SK-N-SH (cell line): Measurements from ENCODE around the gene AKR1C4. TPM values are rescaled to one million over a fixed set of nuclear protein-coding genes. Genes with fewer than 3 reads are reported as not detected.
"Not testable (repeated sequence)": the region's sequence is repeated elsewhere in the genome, so short reads cannot be mapped to it uniquely, and the experiment has no call there.

Experiments used
- CTCF ChIA-PET: fragments of 300-600, 350-600 bp; formaldehyde crosslinking; extraction: SDS; loops from one replicate; lab custom pipeline; 2021; lab: Yijun Ruan, JAX
- POLR2A ChIA-PET: fragments of 350-600 bp; sonication (Branson Sonifier 250); formaldehyde crosslinking; extraction: SDS; loops from one replicate; lab custom pipeline; 2020; ENCODE audit warnings: antibody characterized with exemption, inconsistent platforms; lab: Yijun Ruan, JAX
- DNase-seq: peaks from one replicate; pipeline ENCODE4 v3.0.0; 2012
- H2AFZ ChIP-seq: fragments of 200-600 bp; sonication (generic); 2 replicates; pipeline ENCODE4 v1.8.1; 2016; ENCODE audit warnings: antibody characterized with exemption, mild to moderate bottlenecking, low read depth
- H3F3A ChIP-seq: fragments of 200-600 bp; sonication (generic); replicated peaks from 2 replicates; pipeline ENCODE3; 2016; ENCODE audit warnings: antibody characterized with exemption, mild to moderate bottlenecking; ENCODE audit not compliant: insufficient read depth
- H3K27ac ChIP-seq, 2 experiments: fragments of 200-500 bp in 1 of 2; fragments of 200-600 bp in 1 of 2; sonication (Bioruptor generic) in 1 of 2; sonication (generic), shearing (Covaris generic) in 1 of 2; 2 replicates each; pipeline versions ENCODE4 v1.5.1 to v1.6.1; 2014 to 2016; ENCODE audit warnings: low read depth in 2 of 2, inconsistent platforms in 1 of 2, low read length in 1 of 2, mild to moderate bottlenecking in 1 of 2, mixed read lengths in 1 of 2
- H3K27me3 ChIP-seq: fragments of 200-600 bp; sonication (generic), shearing (Covaris generic); 2 replicates; pipeline ENCODE4 v1.6.1; 2016; ENCODE audit warnings: mixed run types; ENCODE audit not compliant: insufficient read depth
- H3K36me3 ChIP-seq, 2 experiments: fragments of 200-500 bp in 1 of 2; fragments of 200-600 bp in 1 of 2; sonication (Bioruptor generic) in 1 of 2; sonication (generic) in 1 of 2; replicated peaks in 1 of 2; 2 replicates each; pipeline versions ENCODE3 to v1.5.1; 2014 to 2016; ENCODE audit warnings: low read length in 1 of 2, mild to moderate bottlenecking in 1 of 2; ENCODE audit not compliant: insufficient read depth in 2 of 2, control insufficient read depth in 1 of 2
- H3K4me1 ChIP-seq, 2 experiments: fragments of 200-500 bp in 1 of 2; fragments of 200-600 bp in 1 of 2; sonication (Bioruptor generic) in 1 of 2; sonication (generic), shearing (Covaris generic) in 1 of 2; 2 replicates each; pipeline versions ENCODE4 v1.5.1 to v1.6.1; 2014 to 2016; ENCODE audit warnings: low read depth in 1 of 2, low read length in 1 of 2, mixed run types in 1 of 2; ENCODE audit not compliant: insufficient read depth in 2 of 2, control insufficient read depth in 1 of 2
- H3K4me2 ChIP-seq: fragments of 200-600 bp; sonication (generic), shearing (Covaris generic); 2 replicates; pipeline ENCODE4 v1.6.1; 2017; ENCODE audit warnings: mixed run types
- H3K4me3 ChIP-seq, 2 experiments: fragments of 200-500 bp in 1 of 2; fragments of 200-600 bp in 1 of 2; sonication (Bioruptor generic) in 1 of 2; sonication (generic), shearing (Covaris generic) in 1 of 2; 2 replicates each; pipeline versions ENCODE4 v1.5.1 to v1.8.1; 2014 to 2016; ENCODE audit warnings: low read depth in 2 of 2, inconsistent platforms in 1 of 2, low read length in 1 of 2, mild to moderate bottlenecking in 1 of 2, mixed read lengths in 1 of 2, moderate library complexity in 1 of 2
- H3K79me2 ChIP-seq: fragments of 200-600 bp; sonication (generic); 2 replicates; pipeline ENCODE4 v1.8.1; 2017; ENCODE audit warnings: mild to moderate bottlenecking; ENCODE audit not compliant: insufficient read depth
- H3K9ac ChIP-seq: fragments of 200-600 bp; sonication (generic); 2 replicates; pipeline ENCODE4 v1.6.1; 2017; ENCODE audit warnings: mixed run types
- H3K9me2 ChIP-seq: fragments of 200-600 bp; sonication (generic); 2 replicates; pipeline ENCODE4 v1.6.1; 2017; ENCODE audit warnings: mixed run types
- H3K9me3 ChIP-seq: fragments of 200-600 bp; sonication (generic); 2 replicates; pipeline ENCODE4 v1.6.1; 2017; ENCODE audit warnings: mixed run types, mild to moderate bottlenecking, moderate library complexity
- H4K20me1 ChIP-seq: fragments of 200-600 bp; sonication (generic); 2 replicates; pipeline ENCODE4 v1.6.1; 2017; ENCODE audit warnings: mild to moderate bottlenecking, mixed run types; ENCODE audit not compliant: insufficient read depth
- FOSL2 ChIP-seq: IDR thresholded peaks from 2 replicates; pipeline ENCODE4 v1.4.0; 2012; ENCODE audit warnings: low read depth, mild to moderate bottlenecking, moderate library complexity, borderline replicate concordance
- MEF2A ChIP-seq: IDR thresholded peaks from 2 replicates; pipeline ENCODE4 v1.4.0; 2012; ENCODE audit warnings: low read depth, borderline replicate concordance
- NFIC ChIP-seq: IDR thresholded peaks from 2 replicates; pipeline ENCODE4 v1.4.0; 2012; ENCODE audit warnings: borderline replicate concordance
- NRF1 ChIP-seq: IDR thresholded peaks from 2 replicates; pipeline ENCODE4 v1.6.1; 2012; ENCODE audit warnings: low read depth, mild to moderate bottlenecking, low read length
- POLR2AphosphoS5 ChIP-seq: IDR thresholded peaks from 2 replicates; pipeline ENCODE4 v1.6.1; 2012; ENCODE audit warnings: low read depth, low read length
- RAD21 ChIP-seq: IDR thresholded peaks from 2 replicates; pipeline ENCODE4 v1.6.1; 2012; ENCODE audit warnings: mild to moderate bottlenecking, low read length
- RXRA ChIP-seq: IDR thresholded peaks from 2 replicates; pipeline ENCODE4 v1.4.0; 2012; ENCODE audit warnings: low read depth, mild to moderate bottlenecking, borderline replicate concordance
- SIN3A ChIP-seq: IDR thresholded peaks from 2 replicates; pipeline ENCODE4 v1.6.1; 2012; ENCODE audit warnings: low read depth, mild to moderate bottlenecking, low read length, moderate library complexity, borderline replicate concordance
- TCF12 ChIP-seq: IDR thresholded peaks from 2 replicates; pipeline ENCODE4 v1.4.0; 2012
- YY1 ChIP-seq: IDR thresholded peaks from 2 replicates; pipeline ENCODE4 v1.4.0; 2012; ENCODE audit warnings: low read depth, mild to moderate bottlenecking
- WGBS: methylation state at CpG from one replicate; pipeline ENCODE4 v1.1.6; 2017; ENCODE audit warnings: low lambda C conversion rate; 5-methylcytosine and 5-hydroxymethylcytosine counted together
- polyA plus RNA-seq, 3 experiments: library from polyadenylated mRNA; depleted of rRNA; stranded (reverse); fragments of >200 nt; gene quantifications; 2 replicates each; pipeline ENCODE4 v1.2.3, GENCODE V29; 2012
- TF ChIP-seq, protein P1 (sequence below): IDR thresholded peaks from 2 replicates; pipeline ENCODE4 v1.6.1; 2012; ENCODE audit warnings: mild to moderate bottlenecking, low read depth, low read length, moderate library complexity
- TF ChIP-seq, protein P2 (sequence below): IDR thresholded peaks from 2 replicates; pipeline ENCODE4 v1.4.0; 2012; ENCODE audit warnings: low read depth

The AKR1C4 gene
- polyA plus RNA-seq, 1 of the 3 experiments (the other 2 are of a cell fraction): not detected

DNA sequence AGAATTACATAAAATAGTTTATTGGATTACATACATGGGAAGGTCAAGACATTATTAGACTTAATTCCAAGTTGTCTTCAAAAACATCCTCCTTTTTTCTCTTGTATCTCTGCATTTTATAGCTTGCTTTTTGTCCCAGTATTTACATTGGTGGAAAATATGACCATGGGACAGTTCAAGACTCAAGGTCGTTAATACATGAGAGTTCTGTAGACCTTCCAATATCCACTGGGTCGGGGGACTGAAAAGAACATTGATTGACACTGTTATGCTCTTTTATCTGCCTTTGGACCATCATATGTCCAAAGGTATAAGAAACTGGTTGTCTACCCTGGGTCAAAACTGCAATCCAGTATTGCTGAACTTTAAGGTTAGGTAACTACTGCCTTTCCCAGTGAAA lies 36.7 kb downstream of the AKR1C4 start (continued):
- TF ChIP-seq, protein P1, sequence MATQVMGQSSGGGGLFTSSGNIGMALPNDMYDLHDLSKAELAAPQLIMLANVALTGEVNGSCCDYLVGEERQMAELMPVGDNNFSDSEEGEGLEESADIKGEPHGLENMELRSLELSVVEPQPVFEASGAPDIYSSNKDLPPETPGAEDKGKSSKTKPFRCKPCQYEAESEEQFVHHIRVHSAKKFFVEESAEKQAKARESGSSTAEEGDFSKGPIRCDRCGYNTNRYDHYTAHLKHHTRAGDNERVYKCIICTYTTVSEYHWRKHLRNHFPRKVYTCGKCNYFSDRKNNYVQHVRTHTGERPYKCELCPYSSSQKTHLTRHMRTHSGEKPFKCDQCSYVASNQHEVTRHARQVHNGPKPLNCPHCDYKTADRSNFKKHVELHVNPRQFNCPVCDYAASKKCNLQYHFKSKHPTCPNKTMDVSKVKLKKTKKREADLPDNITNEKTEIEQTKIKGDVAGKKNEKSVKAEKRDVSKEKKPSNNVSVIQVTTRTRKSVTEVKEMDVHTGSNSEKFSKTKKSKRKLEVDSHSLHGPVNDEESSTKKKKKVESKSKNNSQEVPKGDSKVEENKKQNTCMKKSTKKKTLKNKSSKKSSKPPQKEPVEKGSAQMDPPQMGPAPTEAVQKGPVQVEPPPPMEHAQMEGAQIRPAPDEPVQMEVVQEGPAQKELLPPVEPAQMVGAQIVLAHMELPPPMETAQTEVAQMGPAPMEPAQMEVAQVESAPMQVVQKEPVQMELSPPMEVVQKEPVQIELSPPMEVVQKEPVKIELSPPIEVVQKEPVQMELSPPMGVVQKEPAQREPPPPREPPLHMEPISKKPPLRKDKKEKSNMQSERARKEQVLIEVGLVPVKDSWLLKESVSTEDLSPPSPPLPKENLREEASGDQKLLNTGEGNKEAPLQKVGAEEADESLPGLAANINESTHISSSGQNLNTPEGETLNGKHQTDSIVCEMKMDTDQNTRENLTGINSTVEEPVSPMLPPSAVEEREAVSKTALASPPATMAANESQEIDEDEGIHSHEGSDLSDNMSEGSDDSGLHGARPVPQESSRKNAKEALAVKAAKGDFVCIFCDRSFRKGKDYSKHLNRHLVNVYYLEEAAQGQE: no peak
- TF ChIP-seq SIN3A: no peak
- TF ChIP-seq, protein P2, sequence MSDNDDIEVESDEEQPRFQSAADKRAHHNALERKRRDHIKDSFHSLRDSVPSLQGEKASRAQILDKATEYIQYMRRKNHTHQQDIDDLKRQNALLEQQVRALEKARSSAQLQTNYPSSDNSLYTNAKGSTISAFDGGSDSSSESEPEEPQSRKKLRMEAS: no peak
- TF ChIP-seq NRF1: no peak

DNA sequence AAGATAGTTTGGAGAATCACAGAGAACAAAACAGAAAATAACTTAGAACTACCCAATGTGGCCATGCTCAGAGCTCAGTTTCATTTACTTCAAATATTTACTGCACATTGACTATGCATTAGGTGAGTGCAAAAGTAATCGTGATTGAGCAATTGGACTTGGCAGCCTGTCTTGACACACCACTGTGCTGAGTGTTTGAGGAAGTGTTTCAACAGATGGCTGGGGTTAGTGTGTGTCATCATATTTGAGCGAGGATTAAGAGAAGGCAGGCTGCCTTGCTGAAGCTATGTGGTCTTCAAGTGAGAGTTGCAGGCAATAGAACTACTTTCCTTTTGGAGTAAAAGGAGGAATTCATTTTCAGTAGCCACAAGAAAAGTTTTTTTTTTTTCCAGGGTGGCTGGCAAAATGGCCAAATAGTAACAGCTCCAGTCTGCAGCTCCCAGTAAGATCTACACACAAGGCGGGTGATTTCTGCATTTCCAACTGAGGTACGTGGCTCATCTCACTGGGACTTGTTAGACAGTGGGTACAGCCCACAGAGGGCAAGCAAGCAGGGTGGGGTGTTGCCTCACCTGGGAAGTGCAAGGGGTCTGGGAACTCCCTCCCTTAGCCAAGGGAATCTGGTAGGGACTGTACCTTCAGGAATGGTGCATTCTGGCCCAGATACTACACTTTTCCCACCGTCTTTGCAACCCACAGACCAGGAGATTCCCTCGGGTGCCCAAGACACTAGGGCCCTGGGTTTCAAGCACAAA lies 37.6 kb downstream of the AKR1C4 start:
- Histone ChIP-seq H3K9me3 (no peaks in the 10 kb centered on the region), H3K4me3 (no peak overlapping the region), H3K36me3 (no peaks in the 10 kb centered on the region), H3K9ac (no peak overlapping the region), H3K4me2 (no peak overlapping the region), H2AFZ (no peak overlapping the region), H4K20me1 (no peaks in the 10 kb centered on the region), H3K27ac (no peak overlapping the region), H3K79me2 (no peaks in the 10 kb centered on the region), H3K9me2 (no peaks in the 10 kb centered on the region), H3F3A (no peaks in the 10 kb centered on the region), H3K4me1 (no peaks in the 10 kb centered on the region), H3K27me3 (no peaks in the 10 kb centered on the region)
- TF ChIP-seq FOSL2: no peak
- no peak for TF ChIP-seq POLR2AphosphoS5
- TF ChIP-seq RXRA: no peak
- TF ChIP-seq TCF12: no peak
- no peak for TF ChIP-seq YY1
- TF ChIP-seq, protein P1: no peak
- TF ChIP-seq, protein P2: no peak
- TF ChIP-seq NFIC: no peak
- no peak for TF ChIP-seq MEF2A
- TF ChIP-seq RAD21: no peak
- no peak for DNase-seq
- POLR2A ChIA-PET: no interaction called here
- 10% methylated on average over 6 of the region's 6 CpGs for WGBS
- CTCF ChIA-PET: interaction anchor here (1.1 kb wide), 1 partner anchor 384 kb away, joined by 3 read pairs; no protein-coding TSS in a partner anchor

DNA sequence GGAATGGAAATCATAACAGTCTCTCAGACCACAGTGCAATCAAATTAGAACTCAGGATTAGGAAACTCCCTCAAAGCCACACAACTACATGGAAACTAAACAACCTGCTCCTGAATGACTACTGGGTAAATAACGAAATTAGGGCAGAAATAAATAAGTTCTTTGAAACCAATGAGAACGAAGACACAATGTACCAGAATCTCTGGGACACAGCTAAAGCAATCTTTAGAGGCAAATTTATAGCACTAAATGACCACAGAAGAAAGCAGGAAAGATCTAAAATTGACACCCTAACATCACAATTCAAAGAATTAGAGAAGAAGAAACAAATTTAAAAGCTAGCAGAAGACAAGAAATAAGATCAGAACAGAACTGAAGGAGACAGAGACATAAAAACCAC lies 40.9 kb downstream of the AKR1C4 start:
- H3K9ac ChIP-seq, H3F3A ChIP-seq, DNase-seq, H3K9me3 ChIP-seq, H2AFZ ChIP-seq, H4K20me1 ChIP-seq, H3K4me2 ChIP-seq, H3K36me3 ChIP-seq, H3K9me2 ChIP-seq, CTCF ChIA-PET, H3K4me1 ChIP-seq, H3K27ac ChIP-seq, H3K79me2 ChIP-seq, H3K4me3 ChIP-seq, H3K27me3 ChIP-seq, POLR2A ChIA-PET: not testable (repeated sequence)
- WGBS: 24% methylated on average over 2 of the region's 2 CpGs
